ENCODE data around the gene SYNE1. TPM values are rescaled to one million over a fixed set of nuclear protein-coding genes. Genes with fewer than 3 reads are reported as not detected.
A peak's percentile ranks its signal among the peaks of the same experiment; 100 is the strongest.

Gene SYNE1
- total RNA-seq, 2 experiments from 2014 or later, result 74.6 to 140 TPM

DNA sequence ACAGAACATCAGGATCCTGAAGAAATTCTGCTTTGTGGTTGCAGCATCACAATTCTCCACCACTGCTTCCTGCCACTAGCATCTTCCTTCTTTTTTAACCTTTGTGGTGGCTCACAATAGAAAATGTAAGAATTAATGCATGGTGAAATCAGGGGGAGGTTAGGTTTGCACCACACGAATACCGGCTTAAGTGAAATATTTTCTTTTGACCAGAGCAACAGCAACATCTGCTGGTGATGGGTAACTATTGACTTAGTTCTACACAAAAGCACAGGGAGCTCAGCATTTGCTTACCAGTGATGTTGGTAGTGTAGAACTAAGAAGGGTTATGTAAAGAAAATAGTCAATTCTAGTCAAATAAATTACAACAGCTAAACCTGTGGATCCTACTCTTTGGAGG lies 280.5 kb downstream of the SYNE1 start:
- Histone ChIP-seq H3K79me2 (ENCODE audit: insufficient read depth, low read depth, low read length) (no peaks in the 10 kb centered on the region), H3K9me3 (ENCODE audit: low read length) (no peaks in the 10 kb centered on the region), H3K4me2 (ENCODE audit: low read length) (no peak overlapping the region), H3K27ac (ENCODE audit: low read depth, low read length, poor library complexity, severe bottlenecking) (no peak overlapping the region), H2AFZ (ENCODE audit: low read length) (no peak overlapping the region), H3K4me1 (ENCODE audit: insufficient read depth, low read length, poor library complexity, severe bottlenecking) (no peaks in the 10 kb centered on the region), H3K9me2 (ENCODE audit: insufficient read depth, low read length) (no peaks in the 10 kb centered on the region), H3K4me3 (ENCODE audit: low read depth, low read length, poor library complexity, severe bottlenecking) (no peak overlapping the region), H3K36me3 (ENCODE audit: insufficient read depth, low read length) (no peaks in the 10 kb centered on the region), H4K20me1 (ENCODE audit: insufficient read depth, low read length) (no peaks in the 10 kb centered on the region)
- no TSS peak for BruUV-seq (replicated peaks)
- DNase-seq (ENCODE audit: low spot score), result peak; percentile 48
- ChIA-PET CTCF (ENCODE audit: unreplicated experiment) (no interaction called here), POLR2A (interaction anchor here (0.6 kb wide), 1 partner anchor 146 kb away, joined by 3 read pairs; no protein-coding TSS in a partner anchor)
- no peak for TF ChIP-seq EZH2phosphoT487 (IDR thresholded peaks at IDR 0.05; ENCODE audit: borderline replicate concordance, low read depth, low read length)
- TF ChIP-seq, protein P1, sequence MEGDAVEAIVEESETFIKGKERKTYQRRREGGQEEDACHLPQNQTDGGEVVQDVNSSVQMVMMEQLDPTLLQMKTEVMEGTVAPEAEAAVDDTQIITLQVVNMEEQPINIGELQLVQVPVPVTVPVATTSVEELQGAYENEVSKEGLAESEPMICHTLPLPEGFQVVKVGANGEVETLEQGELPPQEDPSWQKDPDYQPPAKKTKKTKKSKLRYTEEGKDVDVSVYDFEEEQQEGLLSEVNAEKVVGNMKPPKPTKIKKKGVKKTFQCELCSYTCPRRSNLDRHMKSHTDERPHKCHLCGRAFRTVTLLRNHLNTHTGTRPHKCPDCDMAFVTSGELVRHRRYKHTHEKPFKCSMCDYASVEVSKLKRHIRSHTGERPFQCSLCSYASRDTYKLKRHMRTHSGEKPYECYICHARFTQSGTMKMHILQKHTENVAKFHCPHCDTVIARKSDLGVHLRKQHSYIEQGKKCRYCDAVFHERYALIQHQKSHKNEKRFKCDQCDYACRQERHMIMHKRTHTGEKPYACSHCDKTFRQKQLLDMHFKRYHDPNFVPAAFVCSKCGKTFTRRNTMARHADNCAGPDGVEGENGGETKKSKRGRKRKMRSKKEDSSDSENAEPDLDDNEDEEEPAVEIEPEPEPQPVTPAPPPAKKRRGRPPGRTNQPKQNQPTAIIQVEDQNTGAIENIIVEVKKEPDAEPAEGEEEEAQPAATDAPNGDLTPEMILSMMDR (conservative IDR thresholded peaks at IDR 0.05; ENCODE audit: low read length), result peak; percentile 73
- intact Hi-C loops (cut with micrococcal nuclease; ENCODE audit: unreplicated experiment), result loop anchor here (5.0 to 10.0 kb wide), 3 partner anchors 149 to 682 kb away; no protein-coding TSS in a partner anchor

DNA sequence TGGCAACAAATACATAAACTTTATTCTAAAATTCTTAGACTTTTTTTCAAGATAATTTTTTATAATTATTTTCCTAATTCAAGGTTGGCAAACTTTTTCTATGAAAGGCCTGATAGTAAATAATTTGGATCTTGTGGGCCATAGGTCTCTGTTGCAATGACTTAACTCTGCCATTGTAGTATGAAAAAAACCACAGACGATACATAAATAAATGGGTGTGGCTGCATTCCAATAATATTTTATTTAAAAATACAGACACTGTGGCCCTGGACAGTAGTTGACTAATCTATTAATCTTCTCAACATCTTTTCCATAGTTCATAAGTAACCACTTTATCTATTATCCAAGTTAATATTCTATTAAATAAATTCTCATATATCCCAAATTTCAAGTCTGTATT lies 281.1 kb downstream of the SYNE1 start:
- Histone ChIP-seq H3K27ac (ENCODE audit: low read depth, low read length, poor library complexity, severe bottlenecking) (no peak overlapping the region), H3K4me3 (ENCODE audit: low read depth, low read length, poor library complexity, severe bottlenecking) (no peak overlapping the region), H3K4me2 (ENCODE audit: low read length) (no peak overlapping the region), H4K20me1 (ENCODE audit: insufficient read depth, low read length) (no peaks in the 10 kb centered on the region), H2AFZ (ENCODE audit: low read length) (no peak overlapping the region), H3K79me2 (ENCODE audit: insufficient read depth, low read depth, low read length) (no peaks in the 10 kb centered on the region), H3K4me1 (ENCODE audit: insufficient read depth, low read length, poor library complexity, severe bottlenecking) (no peaks in the 10 kb centered on the region), H3K9me2 (ENCODE audit: insufficient read depth, low read length) (no peaks in the 10 kb centered on the region), H3K9me3 (ENCODE audit: low read length) (no peaks in the 10 kb centered on the region), H3K36me3 (ENCODE audit: insufficient read depth, low read length) (no peaks in the 10 kb centered on the region)
- TF ChIP-seq EZH2phosphoT487 (IDR thresholded peaks at IDR 0.05; ENCODE audit: borderline replicate concordance, low read depth, low read length), result no peak
- ChIA-PET CTCF (ENCODE audit: unreplicated experiment) (no interaction called here), POLR2A (no interaction called here)
- no TSS peak for BruUV-seq (replicated peaks)
- intact Hi-C loops (cut with micrococcal nuclease; ENCODE audit: unreplicated experiment), result loop anchor here (5.0 to 10.0 kb wide), 3 partner anchors 149 to 681 kb away; no protein-coding TSS in a partner anchor
- DNase-seq (ENCODE audit: low spot score), result no peak

DNA sequence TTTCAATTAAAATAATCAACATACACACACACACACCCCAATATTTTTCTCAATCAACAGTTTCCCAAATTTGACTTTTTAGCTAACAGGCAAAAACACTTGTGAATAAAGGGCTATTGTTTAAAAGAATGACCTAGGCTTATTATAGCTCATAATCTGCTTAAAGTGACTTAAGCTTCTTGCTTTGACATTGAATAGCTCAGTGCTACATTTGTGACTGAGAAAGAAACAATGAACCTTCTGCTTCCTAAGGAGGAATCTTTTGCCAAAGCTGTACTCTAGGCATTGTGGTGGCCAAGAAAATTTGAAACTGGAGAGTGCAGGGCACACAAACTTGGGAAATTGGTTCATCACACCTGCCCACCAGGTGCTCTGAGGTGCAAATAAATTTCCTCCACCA lies 282.0 kb downstream of the SYNE1 start:
- no peaks in the 10 kb centered on the region for H3K79me2 ChIP-seq (ENCODE audit: insufficient read depth, low read depth, low read length)
- H4K20me1 ChIP-seq (ENCODE audit: insufficient read depth, low read length), result no peaks in the 10 kb centered on the region
- intact Hi-C loops (cut with micrococcal nuclease; ENCODE audit: unreplicated experiment), result loop anchor here (5.0 to 10.0 kb wide), 3 partner anchors 148 to 680 kb away; no protein-coding TSS in a partner anchor
- POLR2A ChIA-PET, result interaction anchor here (0.7 kb wide), 1 partner anchor 159 kb away, joined by 3 read pairs; no protein-coding TSS in a partner anchor
- CTCF ChIA-PET (ENCODE audit: unreplicated experiment), result no interaction called here
- H3K27ac ChIP-seq (ENCODE audit: low read depth, low read length, poor library complexity, severe bottlenecking), result no peak overlapping the region
- no peak overlapping the region for H3K4me2 ChIP-seq (ENCODE audit: low read length)
- H3K9me2 ChIP-seq (ENCODE audit: insufficient read depth, low read length), result no peaks in the 10 kb centered on the region
- no peaks in the 10 kb centered on the region for H3K36me3 ChIP-seq (ENCODE audit: insufficient read depth, low read length)
- BruUV-seq (replicated peaks), result no TSS peak
- no peak overlapping the region for H2AFZ ChIP-seq (ENCODE audit: low read length)
- H3K4me1 ChIP-seq (ENCODE audit: insufficient read depth, low read length, poor library complexity, severe bottlenecking), result no peaks in the 10 kb centered on the region
- no peak overlapping the region for H3K4me3 ChIP-seq (ENCODE audit: low read depth, low read length, poor library complexity, severe bottlenecking)
- DNase-seq (ENCODE audit: low spot score), result no peak
- no peak for TF ChIP-seq EZH2phosphoT487 (IDR thresholded peaks at IDR 0.05; ENCODE audit: borderline replicate concordance, low read depth, low read length)
- TF ChIP-seq, protein P1 (conservative IDR thresholded peaks at IDR 0.05; ENCODE audit: low read length), result no peak
- H3K9me3 ChIP-seq (ENCODE audit: low read length), result no peaks in the 10 kb centered on the region

Data from OCI-LY7 (cell line).